ENCODE data around the gene TRABD2B.

TRABD2B gene

GRCh38 chr1:47761201-47761930, 235.8 kb downstream of the TRABD2B start:
- Histone ChIP-seq H3K9me3 (ENCODE audit: control insufficient read depth, low read length) (no peaks in the 10 kb centered on the region), H3K4me1 (ENCODE audit: control insufficient read depth, insufficient read depth, low read length) (peaks cover 7% of the 10 kb centered on the region), H3K36me3 (ENCODE audit: control insufficient read depth, insufficient read depth, low read length, severe bottlenecking) (no peaks in the 10 kb centered on the region), H3K27me3 (replicated peaks; ENCODE audit: control insufficient read depth, insufficient read depth, low read length) (peaks cover 27% of the 10 kb centered on the region), H3K9ac (ENCODE audit: low read length) (no peak overlapping the region), H3K4me3 (ENCODE audit: low read length) (no peak overlapping the region)
- DNase-seq (ENCODE audit: low read depth) = no peak

DNA sequence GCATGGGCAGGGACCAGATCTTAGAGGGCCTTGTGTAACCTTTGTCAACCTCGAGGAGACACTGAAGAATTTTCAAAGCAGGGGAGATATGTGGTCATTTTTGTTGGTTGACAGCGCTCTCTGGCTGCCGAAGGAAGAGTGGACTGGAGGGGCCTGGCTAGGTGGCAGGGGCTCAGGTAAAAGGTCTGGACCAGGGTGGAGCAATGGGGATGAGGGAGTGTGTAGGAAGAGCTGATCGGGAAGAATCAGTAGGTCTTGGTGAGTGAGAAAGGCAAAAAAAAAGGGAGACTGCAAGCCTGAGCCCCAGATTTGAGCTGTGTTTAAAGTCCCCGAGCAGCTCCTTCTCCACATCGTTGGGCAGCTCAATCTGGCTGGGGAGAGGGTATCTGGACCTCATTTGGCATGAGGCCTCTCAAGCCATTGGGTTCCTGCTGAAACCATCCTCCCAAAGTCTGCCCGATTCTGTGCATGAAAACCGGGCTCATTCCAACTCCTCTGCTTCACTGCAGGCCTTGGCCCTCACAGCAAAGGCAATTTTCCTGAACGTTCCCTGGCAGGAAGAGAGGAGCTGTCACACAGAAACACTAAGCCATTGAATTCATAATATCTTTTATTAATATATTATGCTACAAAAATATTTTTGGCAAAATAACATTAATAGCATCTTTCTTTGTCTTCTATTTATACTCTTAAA, 237.1 kb downstream of the TRABD2B start:
- Histone ChIP-seq H3K9me3 (ENCODE audit: control insufficient read depth, low read length) (no peaks in the 10 kb centered on the region), H3K4me1 (ENCODE audit: control insufficient read depth, insufficient read depth, low read length) (peaks cover 7% of the 10 kb centered on the region), H3K36me3 (ENCODE audit: control insufficient read depth, insufficient read depth, low read length, severe bottlenecking) (no peaks in the 10 kb centered on the region), H3K9ac (ENCODE audit: low read length) (no peak overlapping the region), H3K27me3 (replicated peaks; ENCODE audit: control insufficient read depth, insufficient read depth, low read length) (peaks cover 31% of the 10 kb centered on the region), H3K4me3 (ENCODE audit: low read length) (no peak overlapping the region)
- DNase-seq (ENCODE audit: low read depth) = no peak

GRCh38 chr1:47759251-47759935, 237.8 kb downstream of the TRABD2B start:
- Histone ChIP-seq H3K4me1 (ENCODE audit: control insufficient read depth, insufficient read depth, low read length) (peaks cover 7% of the 10 kb centered on the region), H3K9ac (ENCODE audit: low read length) (no peak overlapping the region), H3K36me3 (ENCODE audit: control insufficient read depth, insufficient read depth, low read length, severe bottlenecking) (no peaks in the 10 kb centered on the region), H3K27me3 (replicated peaks; ENCODE audit: control insufficient read depth, insufficient read depth, low read length) (peaks cover 35% of the 10 kb centered on the region), H3K4me3 (ENCODE audit: low read length) (no peak overlapping the region), H3K9me3 (ENCODE audit: control insufficient read depth, low read length) (no peaks in the 10 kb centered on the region)
- no peak for DNase-seq (ENCODE audit: low read depth)

GRCh38 chr1:47758341-47759250, 238.6 kb downstream of the TRABD2B start:
- Histone ChIP-seq H3K9ac (ENCODE audit: low read length) (no peak overlapping the region), H3K4me1 (ENCODE audit: control insufficient read depth, insufficient read depth, low read length) (peaks cover 7% of the 10 kb centered on the region), H3K36me3 (ENCODE audit: control insufficient read depth, insufficient read depth, low read length, severe bottlenecking) (no peaks in the 10 kb centered on the region), H3K9me3 (ENCODE audit: control insufficient read depth, low read length) (no peaks in the 10 kb centered on the region), H3K4me3 (ENCODE audit: low read length) (no peak overlapping the region), H3K27me3 (replicated peaks; ENCODE audit: control insufficient read depth, insufficient read depth, low read length) (peaks cover 36% of the 10 kb centered on the region)
- no peak for DNase-seq (ENCODE audit: low read depth)

DNA sequence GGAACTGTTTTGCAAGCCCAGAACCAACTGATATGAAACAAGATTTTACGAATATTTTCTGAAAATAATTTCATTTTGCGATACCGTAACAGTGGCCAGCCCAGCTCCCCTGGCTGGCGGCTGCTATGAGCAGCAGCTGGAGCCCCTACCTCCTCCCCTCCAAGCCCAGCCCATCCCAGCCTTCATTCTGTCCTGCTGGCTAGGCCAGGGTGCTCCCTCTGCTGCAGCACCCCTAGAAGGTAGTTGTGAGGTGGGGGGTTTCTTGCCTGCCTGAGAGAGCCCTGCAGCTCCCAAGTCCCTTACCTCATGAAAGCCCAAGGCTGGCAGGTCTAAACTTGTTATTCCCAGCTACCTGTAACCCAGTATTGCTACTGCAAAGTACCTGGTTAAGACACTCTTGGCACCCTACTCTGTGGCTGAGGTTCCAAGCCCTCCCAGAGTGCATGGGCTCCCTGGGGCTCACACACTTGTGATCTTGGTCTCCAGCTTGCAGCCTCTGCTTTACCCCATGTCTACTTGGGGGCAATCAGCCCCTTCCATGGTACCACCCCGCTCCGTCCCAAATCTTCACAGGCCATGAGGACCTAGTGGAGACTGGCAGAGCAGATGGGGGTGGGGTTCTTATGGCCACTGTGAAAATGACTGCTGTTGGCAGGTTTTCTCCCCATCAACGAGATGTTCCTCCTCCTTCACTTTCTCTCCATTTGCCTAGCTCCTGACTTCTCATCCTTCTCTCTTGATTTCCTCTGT, 239.8 kb downstream of the TRABD2B start:
- no peaks in the 10 kb centered on the region for H3K36me3 ChIP-seq (ENCODE audit: control insufficient read depth, insufficient read depth, low read length, severe bottlenecking)
- H3K9ac ChIP-seq (ENCODE audit: low read length) = no peak overlapping the region
- H3K4me3 ChIP-seq (ENCODE audit: low read length) = no peak overlapping the region
- DNase-seq (ENCODE audit: low read depth) = no peak
- H3K4me1 ChIP-seq (ENCODE audit: control insufficient read depth, insufficient read depth, low read length) = peaks cover 8% of the 10 kb centered on the region
- H3K27me3 ChIP-seq (replicated peaks; ENCODE audit: control insufficient read depth, insufficient read depth, low read length) = peaks cover 29% of the 10 kb centered on the region
- no peaks in the 10 kb centered on the region for H3K9me3 ChIP-seq (ENCODE audit: control insufficient read depth, low read length)

DNA sequence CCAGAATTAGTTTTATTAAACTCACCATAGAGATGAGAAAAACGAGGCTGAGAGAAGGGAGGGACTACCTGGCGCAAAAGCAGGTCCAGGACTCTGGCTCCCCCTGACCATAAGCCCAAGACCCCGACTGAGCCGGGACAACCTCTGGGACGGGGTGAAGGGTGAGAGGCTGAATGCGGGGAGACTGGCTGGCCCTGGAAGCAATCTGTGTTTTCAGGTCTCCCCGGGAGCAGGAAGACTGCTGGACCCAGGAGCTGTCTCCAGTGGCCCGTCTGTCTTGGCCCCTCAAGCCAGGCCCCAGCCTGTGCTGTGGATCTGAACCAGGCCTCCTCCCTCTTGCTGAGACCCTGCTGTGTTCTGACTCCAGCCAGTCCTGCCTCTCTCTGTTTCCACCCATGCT, 240.8 kb downstream of the TRABD2B start:
- H3K27me3 ChIP-seq (replicated peaks; ENCODE audit: control insufficient read depth, insufficient read depth, low read length) = peaks cover 27% of the 10 kb centered on the region
- no peak overlapping the region for H3K9ac ChIP-seq (ENCODE audit: low read length)
- no peak overlapping the region for H3K4me3 ChIP-seq (ENCODE audit: low read length)
- no peaks in the 10 kb centered on the region for H3K9me3 ChIP-seq (ENCODE audit: control insufficient read depth, low read length)
- DNase-seq (ENCODE audit: low read depth) = no peak
- H3K4me1 ChIP-seq (ENCODE audit: control insufficient read depth, insufficient read depth, low read length) = peaks cover 15% of the 10 kb centered on the region
- H3K36me3 ChIP-seq (ENCODE audit: control insufficient read depth, insufficient read depth, low read length, severe bottlenecking) = no peaks in the 10 kb centered on the region

DNA sequence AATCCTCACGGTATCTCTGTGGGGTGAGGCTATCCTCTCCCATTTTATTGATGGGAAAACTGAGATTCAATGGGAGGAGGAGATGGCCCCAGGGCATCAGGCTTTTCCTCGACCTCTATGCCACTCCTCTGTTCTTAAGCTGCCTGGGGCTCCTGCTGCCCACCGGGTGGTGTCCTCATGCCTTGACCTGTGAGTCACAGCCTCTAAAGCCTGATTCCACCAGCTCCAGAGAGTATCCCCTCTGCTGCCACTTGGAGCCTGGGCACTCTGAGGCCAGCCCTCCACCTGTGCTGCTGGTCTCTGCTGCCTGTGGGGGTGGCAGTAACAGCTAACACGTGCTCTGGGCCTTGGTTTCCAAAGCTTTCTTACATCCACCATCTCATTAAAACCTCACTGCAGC, 241.2 kb downstream of the TRABD2B start:
- Histone ChIP-seq H3K4me3 (ENCODE audit: low read length) (no peak overlapping the region), H3K36me3 (ENCODE audit: control insufficient read depth, insufficient read depth, low read length, severe bottlenecking) (no peaks in the 10 kb centered on the region), H3K4me1 (ENCODE audit: control insufficient read depth, insufficient read depth, low read length) (peaks cover 15% of the 10 kb centered on the region), H3K27me3 (replicated peaks; ENCODE audit: control insufficient read depth, insufficient read depth, low read length) (peaks cover 27% of the 10 kb centered on the region), H3K9ac (ENCODE audit: low read length) (no peak overlapping the region), H3K9me3 (ENCODE audit: control insufficient read depth, low read length) (no peaks in the 10 kb centered on the region)
- DNase-seq (ENCODE audit: low read depth) = no peak

DNA sequence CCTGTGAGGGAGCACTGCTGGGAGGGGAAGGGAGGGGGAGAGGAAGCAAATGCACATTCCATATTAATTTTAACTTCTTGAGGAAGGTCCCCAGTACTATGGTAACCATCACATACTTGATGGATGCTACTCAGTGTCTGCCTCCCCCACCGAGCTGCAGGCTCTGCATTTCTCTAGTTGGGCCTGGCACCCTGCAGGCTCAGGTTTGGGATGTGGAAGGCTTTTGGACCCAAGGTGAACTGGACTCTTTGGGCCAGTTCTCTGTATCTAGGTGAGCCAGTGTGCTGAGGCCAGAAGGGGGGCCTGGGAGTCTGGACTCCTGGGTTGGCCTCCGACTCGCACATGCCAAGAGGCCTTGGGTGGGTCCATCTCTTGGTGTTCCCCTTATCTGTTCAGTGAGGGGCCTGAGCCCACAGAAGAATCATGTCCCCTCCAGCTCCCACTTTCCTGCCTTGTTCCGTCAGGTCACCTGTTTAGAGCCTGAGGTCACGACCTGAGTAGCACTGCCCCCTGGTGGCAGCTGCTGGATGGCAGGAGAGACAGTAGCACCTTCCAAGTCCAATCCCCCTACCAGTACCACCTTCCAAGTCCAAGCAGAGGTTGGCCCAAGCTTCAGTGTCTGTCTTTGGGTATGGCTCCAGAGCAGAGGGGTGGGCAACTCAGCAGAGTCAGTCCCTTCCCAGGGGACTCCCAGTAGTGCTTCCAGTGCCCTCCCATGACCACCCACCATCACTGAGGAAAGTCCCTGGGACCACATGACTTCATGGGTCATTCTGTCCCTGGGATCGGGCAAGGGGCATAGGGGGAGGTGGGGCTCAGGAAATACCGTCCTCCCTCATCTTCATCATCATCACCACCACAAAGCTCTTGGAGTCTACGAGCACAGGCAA, 241.8 kb downstream of the TRABD2B start:
- no peak overlapping the region for H3K4me3 ChIP-seq (ENCODE audit: low read length)
- H3K9me3 ChIP-seq (ENCODE audit: control insufficient read depth, low read length) = no peaks in the 10 kb centered on the region
- no peak overlapping the region for H3K9ac ChIP-seq (ENCODE audit: low read length)
- DNase-seq (ENCODE audit: low read depth) = no peak
- peaks cover 15% of the 10 kb centered on the region for H3K4me1 ChIP-seq (ENCODE audit: control insufficient read depth, insufficient read depth, low read length)
- peaks cover 27% of the 10 kb centered on the region for H3K27me3 ChIP-seq (replicated peaks; ENCODE audit: control insufficient read depth, insufficient read depth, low read length)
- no peaks in the 10 kb centered on the region for H3K36me3 ChIP-seq (ENCODE audit: control insufficient read depth, insufficient read depth, low read length, severe bottlenecking)

- Histone ChIP-seq H3K27me3 (replicated peaks; ENCODE audit: control insufficient read depth, insufficient read depth, low read length) (peaks cover 20% of the 10 kb centered on the region), H3K9ac (ENCODE audit: low read length) (no peak overlapping the region), H3K9me3 (ENCODE audit: control insufficient read depth, low read length) (no peaks in the 10 kb centered on the region), H3K36me3 (ENCODE audit: control insufficient read depth, insufficient read depth, low read length, severe bottlenecking) (no peaks in the 10 kb centered on the region), H3K4me3 (ENCODE audit: low read length) (no peak overlapping the region), H3K4me1 (ENCODE audit: control insufficient read depth, insufficient read depth, low read length) (peaks cover 15% of the 10 kb centered on the region)
- no peak for DNase-seq (ENCODE audit: low read depth)
Measured at GRCh38 chr1:47754221-47754620, 243.0 kb downstream of the TRABD2B start.

- Histone ChIP-seq H3K9me3 (ENCODE audit: control insufficient read depth, low read length) (no peaks in the 10 kb centered on the region), H3K4me1 (ENCODE audit: control insufficient read depth, insufficient read depth, low read length) (peaks cover 15% of the 10 kb centered on the region), H3K36me3 (ENCODE audit: control insufficient read depth, insufficient read depth, low read length, severe bottlenecking) (no peaks in the 10 kb centered on the region), H3K9ac (ENCODE audit: low read length) (no peak overlapping the region), H3K4me3 (ENCODE audit: low read length) (no peak overlapping the region), H3K27me3 (replicated peaks; ENCODE audit: control insufficient read depth, insufficient read depth, low read length) (peaks cover 20% of the 10 kb centered on the region)
- DNase-seq (ENCODE audit: low read depth) = no peak
Measured at GRCh38 chr1:47753808-47754207, 243.4 kb downstream of the TRABD2B start.

Measured in adipocyte (in vitro differentiated cells).